ENCODE measurements around the gene POLD1.

Gene POLD1

GRCh38 chr19:50399368-50399745, 15.2 kb downstream of the POLD1 start:
- DNase-seq (ENCODE audit: insufficient read length, low spot score) (no peak), FAIRE-seq (no peak)
- TF ChIP-seq CTCF (IDR thresholded peaks at IDR 0.05; ENCODE audit: insufficient read depth, missing control alignments) = no peak

DNA sequence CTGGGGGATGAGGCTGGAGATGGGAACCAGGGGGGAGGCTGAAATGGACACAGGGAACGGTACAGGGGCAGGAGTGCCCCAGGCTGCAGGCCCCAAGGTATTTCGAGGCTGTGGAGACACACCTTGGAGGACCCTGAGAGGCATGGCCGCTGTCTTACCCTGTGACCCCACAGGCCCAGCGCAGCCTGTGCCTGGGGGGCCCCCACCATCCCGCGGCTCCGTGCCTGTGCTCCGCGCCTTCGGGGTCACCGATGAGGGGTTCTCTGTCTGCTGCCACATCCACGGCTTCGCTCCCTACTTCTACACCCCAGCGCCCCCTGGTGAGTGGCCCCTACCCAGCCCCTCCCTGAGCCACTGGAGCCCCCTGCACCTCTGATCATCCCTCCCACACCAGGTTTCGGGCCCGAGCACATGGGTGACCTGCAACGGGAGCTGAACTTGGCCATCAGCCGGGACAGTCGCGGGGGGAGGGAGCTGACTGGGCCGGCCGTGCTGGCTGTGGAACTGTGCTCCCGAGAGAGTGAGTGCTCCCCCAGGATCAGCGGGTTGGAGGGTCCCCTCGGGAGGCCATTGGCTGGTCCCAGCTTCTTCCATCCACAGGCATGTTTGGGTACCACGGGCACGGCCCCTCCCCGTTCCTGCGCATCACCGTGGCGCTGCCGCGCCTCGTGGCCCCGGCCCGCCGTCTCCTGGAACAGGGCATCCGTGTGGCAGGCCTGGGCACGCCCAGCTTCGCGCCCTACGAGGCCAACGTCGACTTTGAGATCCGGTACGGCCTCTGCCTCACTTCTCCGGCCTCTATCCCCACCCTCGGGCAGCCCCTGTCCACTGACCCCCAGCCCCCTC, 17.7 kb downstream of the POLD1 start:
- no peak for TF ChIP-seq CTCF (IDR thresholded peaks at IDR 0.05; ENCODE audit: insufficient read depth, missing control alignments)
- FAIRE-seq (no peak), DNase-seq (ENCODE audit: insufficient read length, low spot score) (no peak)

DNA sequence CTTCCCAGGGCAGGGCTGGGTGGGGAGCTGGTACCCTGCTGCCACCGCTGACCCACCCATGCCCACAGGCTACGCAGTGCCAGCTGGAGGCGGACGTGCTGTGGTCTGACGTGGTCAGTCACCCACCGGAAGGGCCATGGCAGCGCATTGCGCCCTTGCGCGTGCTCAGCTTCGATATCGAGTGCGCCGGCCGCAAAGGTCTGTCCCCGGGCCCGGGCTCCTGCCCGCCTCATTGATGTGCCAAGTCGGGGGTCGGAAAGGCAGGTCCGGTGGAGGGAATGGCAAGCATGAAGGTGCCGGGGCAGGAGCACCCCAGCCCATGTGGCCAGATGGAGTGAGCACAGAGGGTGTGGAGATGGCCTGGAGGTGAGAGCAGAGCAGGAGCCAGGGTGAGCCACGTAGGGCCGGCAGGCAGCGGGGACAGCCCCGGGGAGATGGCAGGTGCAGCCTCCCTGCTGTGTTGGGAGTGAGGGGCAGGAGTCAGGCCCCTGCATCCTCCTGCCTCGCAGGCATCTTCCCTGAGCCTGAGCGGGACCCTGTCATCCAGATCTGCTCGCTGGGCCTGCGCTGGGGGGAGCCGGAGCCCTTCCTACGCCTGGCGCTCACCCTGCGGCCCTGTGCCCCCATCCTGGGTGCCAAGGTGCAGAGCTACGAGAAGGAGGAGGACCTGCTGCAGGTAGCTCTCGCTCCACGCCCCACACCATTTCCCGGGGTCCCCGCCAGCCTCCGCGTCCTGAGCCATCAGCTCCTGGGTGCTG, 18.6 kb downstream of the POLD1 start:
- FAIRE-seq (no peak), DNase-seq (ENCODE audit: insufficient read length, low spot score) (no peak)
- TF ChIP-seq CTCF (IDR thresholded peaks at IDR 0.05; ENCODE audit: insufficient read depth, missing control alignments) = no peak

- FAIRE-seq (no peak), DNase-seq (ENCODE audit: insufficient read length, low spot score) (no peak)
- TF ChIP-seq CTCF (IDR thresholded peaks at IDR 0.05; ENCODE audit: insufficient read depth, missing control alignments) = no peak
Measured at GRCh38 chr19:50406156-50406820, 22.1 kb downstream of the POLD1 start.

GRCh38 chr19:50406829-50407228, 22.7 kb downstream of the POLD1 start:
- TF ChIP-seq CTCF (IDR thresholded peaks at IDR 0.05; ENCODE audit: insufficient read depth, missing control alignments) = no peak
- no peak for DNase-seq (ENCODE audit: insufficient read length, low spot score)
- FAIRE-seq = no peak

DNA sequence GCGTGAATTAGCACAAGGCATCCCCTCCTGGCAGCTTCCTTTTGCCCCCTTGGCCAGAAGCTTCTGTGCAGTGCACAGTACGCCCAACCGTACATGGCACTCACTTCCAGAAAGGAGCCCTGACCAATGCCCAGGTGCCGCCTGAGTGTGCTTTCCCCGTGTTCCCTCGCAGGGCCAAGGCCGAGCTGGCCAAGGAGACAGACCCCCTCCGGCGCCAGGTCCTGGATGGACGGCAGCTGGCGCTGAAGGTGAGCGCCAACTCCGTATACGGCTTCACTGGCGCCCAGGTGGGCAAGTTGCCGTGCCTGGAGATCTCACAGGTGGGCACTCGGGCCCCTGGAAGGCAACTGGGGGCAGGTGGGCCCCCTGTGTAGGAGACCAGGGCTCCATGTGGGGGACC, 25.2 kb downstream of the POLD1 start:
- DNase-seq (ENCODE audit: insufficient read length, low spot score) (no peak), FAIRE-seq (no peak)
- TF ChIP-seq CTCF (IDR thresholded peaks at IDR 0.05; ENCODE audit: insufficient read depth, missing control alignments) = no peak

All from D721Med (cell line).